ENCODE data around the gene NMS.
"Not testable (repeated sequence)": the region's sequence is repeated elsewhere in the genome, so short reads cannot be mapped to it uniquely, and the experiment has no call there.

The NMS gene

DNA sequence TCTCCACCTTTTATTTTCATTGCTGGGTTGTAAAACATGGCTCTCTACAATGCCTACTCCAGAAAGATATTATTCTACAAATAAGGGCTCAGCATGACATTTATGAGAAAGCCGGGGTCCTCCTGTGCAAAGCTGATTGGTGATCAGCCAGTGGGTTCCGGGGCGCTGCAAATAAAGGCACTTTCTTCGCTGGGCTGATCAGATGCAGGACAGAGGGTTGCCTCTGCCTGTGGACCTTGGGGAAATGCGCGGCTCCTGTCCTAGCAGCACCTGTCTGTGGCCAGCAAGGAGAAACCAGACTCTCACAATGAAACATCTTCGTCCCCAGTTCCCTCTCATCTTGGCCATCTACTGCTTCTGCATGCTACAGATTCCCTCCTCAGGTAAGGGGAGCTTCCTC is at the start of gene NMS:
NMS (plus strand) TSS at position 301 of the 400 bp plus-strand sequence; CDS start at position 308, 7 bp downstream.
- intact Hi-C loops (cut with DNase I), result no loop called here
- DNase-seq, result no peak

GRCh38 chr2:100422320-100423055 is 47.8 kb upstream of the NMS start:
- intact Hi-C loops (cut with DNase I), result no loop called here
- peak in 2 of 10 donors; percentile 33 to 45 for DNase-seq

DNA sequence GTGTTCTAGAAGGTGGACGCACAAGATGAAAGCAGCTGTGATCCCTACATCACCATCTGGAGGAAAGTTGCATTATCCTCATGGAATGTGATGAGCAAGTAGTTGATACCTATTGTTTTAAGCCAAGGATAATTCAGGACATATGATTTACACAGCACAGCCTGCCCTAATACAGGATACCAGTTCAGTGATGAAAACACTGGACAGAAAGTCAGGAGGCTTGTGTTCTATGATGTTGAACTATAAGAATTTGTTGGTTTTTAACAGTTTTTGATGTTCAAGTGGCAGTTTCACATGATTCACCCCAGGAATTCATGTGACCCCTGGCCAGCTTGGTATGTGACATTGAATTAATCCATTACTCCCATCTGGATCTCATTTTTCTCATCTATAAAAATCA is 46.7 kb upstream of the NMS start:
- intact Hi-C loops (cut with DNase I), result no loop called here
- DNase-seq, result no peak

GRCh38 chr2:100424277-100424875 is 45.9 kb upstream of the NMS start:
- DNase-seq, result no peak
- intact Hi-C loops (cut with DNase I), result no loop called here

- intact Hi-C loops (cut with DNase I), result no loop called here
- no peak for DNase-seq
Observed at GRCh38 chr2:100425107-100425506, 45.2 kb upstream of the NMS start.

- intact Hi-C loops (cut with DNase I), result loop anchor here (2.0 kb wide), 1 partner anchor 137 kb away; the partner anchor contains the start of gene PDCL3
- peak in 5 of 10 donors; percentile 37 to 87 (median 82) for DNase-seq
Observed at GRCh38 chr2:100425573-100426383, 44.5 kb upstream of the NMS start.

GRCh38 chr2:100426384-100426720 is 43.9 kb upstream of the NMS start:
- DNase-seq, result no peak
- intact Hi-C loops (cut with DNase I), result loop anchor here (2.0 kb wide), 1 partner anchor 136 kb away; the partner anchor contains the start of gene PDCL3

GRCh38 chr2:100427111-100427510 is 43.2 kb upstream of the NMS start:
- intact Hi-C loops (cut with DNase I), result loop anchor here (2.0 kb wide), 1 partner anchor 136 kb away; the partner anchor contains the start of gene PDCL3
- DNase-seq, result no peak

- peak; percentile 50 to 95 (median 74) for DNase-seq
- intact Hi-C loops (cut with DNase I), result loop anchor here (2.0 kb wide), 1 partner anchor 135 kb away; the partner anchor contains the start of gene PDCL3
Observed at GRCh38 chr2:100427627-100428258, 42.5 kb upstream of the NMS start.

DNA sequence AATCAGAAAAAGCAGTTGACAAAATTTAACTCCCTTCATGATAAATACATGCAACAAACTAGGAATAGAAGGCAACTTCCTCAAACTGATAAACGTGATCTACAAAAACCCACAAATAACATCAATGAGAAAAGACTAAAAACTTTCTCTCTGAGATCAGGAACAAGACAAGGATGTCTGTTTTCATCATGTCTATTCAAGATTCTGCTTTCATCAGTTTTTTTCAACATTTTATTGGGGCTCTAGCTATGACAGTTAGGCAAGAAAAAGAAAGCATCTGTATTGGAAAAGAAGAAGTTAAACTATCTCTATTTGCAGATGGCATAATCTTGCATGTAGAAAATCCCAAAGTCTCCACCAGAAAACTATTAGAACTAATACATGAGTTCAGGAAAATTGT is 40.6 kb upstream of the NMS start:
- DNase-seq, result no peak
- intact Hi-C loops (cut with DNase I), result no loop called here

DNA sequence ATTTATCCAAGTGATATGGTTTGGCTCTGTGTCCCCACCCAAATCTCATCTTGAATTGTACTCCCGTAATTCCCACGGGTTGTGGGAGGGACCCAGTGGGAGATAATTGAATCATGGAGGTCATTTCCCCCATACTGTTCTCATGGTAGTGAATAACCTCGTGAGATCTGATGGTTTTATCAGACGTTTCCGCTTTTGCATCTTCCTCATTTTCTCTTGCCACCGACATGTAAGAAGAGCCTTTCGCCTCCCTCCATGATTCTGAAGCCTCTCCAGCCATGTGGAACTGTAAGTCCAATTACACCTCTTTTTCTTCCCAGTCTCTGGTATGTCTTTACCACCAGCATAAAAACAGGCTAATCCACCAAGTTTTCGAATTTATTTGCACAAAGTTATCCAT is 32.5 kb upstream of the NMS start:
- intact Hi-C loops (cut with DNase I), result no loop called here
- DNase-seq, result no peak

DNA sequence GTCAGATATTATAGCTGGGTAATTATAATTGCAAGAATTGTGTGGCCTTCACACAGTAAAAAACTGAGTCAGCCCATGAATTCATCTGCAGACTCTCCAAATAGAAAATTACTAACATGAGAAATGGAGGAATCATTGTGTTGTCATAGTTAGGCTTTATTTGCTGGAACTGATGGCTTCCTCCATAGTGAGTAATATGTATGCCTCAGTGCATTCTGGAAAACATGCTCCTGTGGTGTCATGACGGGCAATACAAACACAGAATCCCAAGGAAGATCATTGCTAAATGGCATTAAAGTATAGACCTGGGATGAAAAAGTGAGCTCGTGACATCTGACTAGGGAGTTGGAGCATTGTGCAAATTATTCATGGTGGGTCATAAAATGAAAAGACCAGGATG is 23.6 kb upstream of the NMS start:
- DNase-seq, result no peak
- intact Hi-C loops (cut with DNase I), result no loop called here

DNA sequence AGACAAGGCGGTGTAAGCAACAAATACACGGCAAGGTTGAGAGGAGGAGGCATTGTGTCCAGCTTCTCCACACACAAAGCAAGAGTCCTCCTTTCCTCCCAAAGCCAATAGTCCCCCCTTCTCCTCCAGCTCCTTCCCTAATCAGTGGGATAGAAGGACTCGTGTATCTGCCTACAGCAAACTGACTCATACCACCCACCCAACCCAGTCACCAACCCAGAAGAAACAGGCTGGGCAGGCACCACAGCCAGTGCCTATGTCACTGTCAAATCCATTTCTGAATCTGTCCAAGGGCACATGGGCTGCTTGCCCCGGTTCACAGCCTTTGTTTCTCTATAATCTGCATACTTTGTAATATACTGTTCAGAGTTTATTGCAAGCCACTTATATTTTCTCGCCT is 19.2 kb upstream of the NMS start:
- DNase-seq, result no peak
- intact Hi-C loops (cut with DNase I), result no loop called here

DNA sequence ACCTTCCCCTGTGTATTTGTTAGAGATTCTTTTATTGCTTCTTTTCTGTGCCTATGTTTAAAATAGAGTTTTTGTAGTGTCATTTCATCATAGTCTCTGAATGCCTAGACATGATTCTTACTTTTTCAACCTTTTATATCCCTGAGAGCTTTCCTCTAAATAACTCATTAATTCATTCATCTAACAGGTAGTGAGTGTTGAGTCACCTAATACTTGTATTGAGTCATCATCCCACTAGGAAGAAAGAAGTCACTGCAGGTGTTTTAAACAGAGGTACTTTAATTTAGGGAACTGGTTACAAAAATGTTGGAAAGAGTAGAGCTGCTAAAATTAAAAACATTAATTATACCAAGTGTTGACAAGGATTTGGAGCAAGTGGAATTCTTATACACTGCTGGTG is 18.5 kb upstream of the NMS start:
- no peak for DNase-seq
- intact Hi-C loops (cut with DNase I), result no loop called here

- DNase-seq, result no peak
- intact Hi-C loops (cut with DNase I), result no loop called here
Observed at GRCh38 chr2:100453853-100454252, 16.4 kb upstream of the NMS start.

DNA sequence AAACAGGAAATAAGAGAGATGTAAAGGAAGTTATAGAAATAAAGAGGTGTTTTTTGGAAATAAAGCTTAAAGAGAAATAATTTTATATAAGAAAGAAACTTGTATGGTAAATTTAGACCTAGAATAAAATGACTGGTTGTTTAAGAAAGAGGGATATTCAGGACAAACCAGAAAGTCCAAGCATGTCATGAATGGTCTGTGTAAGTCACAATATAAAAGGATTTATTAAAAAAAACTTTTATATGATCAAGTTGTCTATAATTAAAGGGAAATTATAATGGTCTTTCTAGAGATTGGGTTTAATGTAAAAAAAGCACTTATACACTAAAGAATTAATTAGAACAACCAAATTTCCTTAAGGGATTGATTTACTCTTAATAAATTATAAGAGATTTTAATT is 13.9 kb upstream of the NMS start:
- DNase-seq; intact Hi-C loops (cut with DNase I): not testable (repeated sequence)

GRCh38 chr2:100460904-100461530 is 9.3 kb upstream of the NMS start:
- no peak for DNase-seq
- intact Hi-C loops (cut with DNase I), result no loop called here

GRCh38 chr2:100470898-100471514 is 724 bp downstream of the NMS start:
- DNase-seq, result peak in 1 of 10 donors; percentile 26
- intact Hi-C loops (cut with DNase I), result no loop called here

DNA sequence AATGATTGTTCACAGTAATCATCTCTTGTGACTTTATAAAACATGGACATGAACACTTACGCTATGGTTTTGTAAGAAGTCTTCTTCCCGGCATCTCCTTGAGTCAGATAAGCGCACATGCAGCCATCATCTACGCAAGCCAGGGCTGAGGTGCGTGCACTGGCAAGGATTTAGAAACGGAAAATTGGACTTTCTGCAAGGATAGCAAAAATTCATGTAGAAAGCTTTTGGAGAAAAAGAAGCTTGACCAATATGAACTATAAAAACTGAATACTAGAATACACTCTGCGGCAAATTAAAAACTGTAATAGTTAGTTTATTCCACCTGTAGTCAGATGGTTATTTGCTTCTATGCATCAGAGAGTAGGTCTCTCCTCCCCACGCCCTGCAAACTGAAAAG is 6.3 kb downstream of the NMS start:
- no peak for DNase-seq
- intact Hi-C loops (cut with DNase I), result no loop called here

- intact Hi-C loops (cut with DNase I), result no loop called here
- DNase-seq, result peak in 1 of 10 donors; percentile 25
Observed at GRCh38 chr2:100482741-100483140, 12.5 kb downstream of the NMS start.

All from posterior cingulate gyrus (tissue), 11 donors.